PC-3 (cell line): ENCODE data around the gene AIFM3.

Experiments used
- CTCF ChIP-seq: fragments of 300-600 bp; sonication (generic); conservative IDR thresholded peaks from 2 replicates; pipeline ENCODE4 v1.5.1; 2017; ENCODE audit warnings: antibody characterized with exemption, low read depth, mild to moderate bottlenecking, low read length
- EZH2phosphoT487 ChIP-seq: fragments of 300-600 bp; sonication (generic); IDR thresholded peaks from 2 replicates; pipeline ENCODE4 v1.6.1; 2018; ENCODE audit warnings: mild to moderate bottlenecking, antibody characterized with exemption, low read length, borderline replicate concordance

- TF ChIP-seq CTCF, result no peak
- no peak for TF ChIP-seq EZH2phosphoT487
Observed at GRCh38 chr22:20960609-20961008, 6.4 kb upstream of the AIFM3 start.
